ENCODE results near the gene IFNL2. TPM values are rescaled to one million over a fixed set of nuclear protein-coding genes. Genes with fewer than 3 reads are reported as not detected.
A peak's percentile ranks its signal among the peaks of the same experiment; 100 is the strongest.

Gene IFNL2
- total and polyA plus RNA-seq, 9 of the 15 experiments (the other 6 are each of a cell fraction or from before 2014, with no cell fraction given): not detected

GRCh38 chr19:39310558-39311311 is 42.5 kb downstream of the IFNL2 start (continued):
- TF ChIP-seq MTA1 (IDR thresholded peaks at IDR 0.05; ENCODE audit: borderline replicate concordance): 0 out of 2 replicates have a peak, but pooled peaks have one; percentile 46
- TF ChIP-seq FOS (IDR thresholded peaks at IDR 0.05; ENCODE audit: extremely low read depth, insufficient read length): peak; percentile 85
- peak; percentile 97 for TF ChIP-seq NFYB (IDR thresholded peaks at IDR 0.05; ENCODE audit: extremely low read depth, insufficient read length)
- no peak for TF ChIP-seq C11orf30 (IDR thresholded peaks at IDR 0.05; ENCODE audit: low read depth)
- peak; percentile 87 for TF ChIP-seq FOXM1 (IDR thresholded peaks at IDR 0.05; ENCODE audit: low read depth)
- TF ChIP-seq FOXM1 (CRISPR knock-in tag; IDR thresholded peaks at IDR 0.05; ENCODE audit: low read depth): 0 out of 2 replicates have a peak, but pooled peaks have one; percentile 54
- TF ChIP-seq ZNF584 (CRISPR knock-in tag; IDR thresholded peaks at IDR 0.05; ENCODE audit: low read depth): peak; percentile 43; the same call in 1 of the 2 replicates
- TF ChIP-seq LARP7 (IDR thresholded peaks at IDR 0.05): 0 out of 2 replicates have a peak, but pooled peaks have one; percentile 50
- no peak for TF ChIP-seq ILK (tag; IDR thresholded peaks at IDR 0.05; ENCODE audit: borderline replicate concordance, low read depth)
- peak; percentile 57; the same call in 1 of the 2 replicates for TF ChIP-seq SMARCA4 (IDR thresholded peaks at IDR 0.05)
- 0 out of 2 replicates have a peak, but pooled peaks have one; percentile 66 for TF ChIP-seq ZEB2 (IDR thresholded peaks at IDR 0.05)
- TF ChIP-seq TCF15 (CRISPR knock-in tag; IDR thresholded peaks at IDR 0.05): no peak
- TF ChIP-seq EWSR1 (IDR thresholded peaks at IDR 0.05; ENCODE audit: borderline replicate concordance, low read depth, partially characterized antibody): no peak
- TF ChIP-seq ID3 (CRISPR knock-in tag; IDR thresholded peaks at IDR 0.05): no peak
- TF ChIP-seq ID3 (tag; IDR thresholded peaks at IDR 0.05): 0 out of 2 replicates have a peak, but pooled peaks have one; percentile 9
- TF ChIP-seq NFRKB (IDR thresholded peaks at IDR 0.05; ENCODE audit: low read depth): peak; percentile 65
- TF ChIP-seq ZBTB11 (CRISPR knock-in tag; IDR thresholded peaks at IDR 0.05): 0 out of 6 replicates have a peak, but pooled peaks of 1 of the 3 experiments have one; percentile 24
- TF ChIP-seq CBFA2T3 (IDR thresholded peaks at IDR 0.05): 0 out of 2 replicates have a peak, but pooled peaks have one; percentile 20
- 0 out of 2 replicates have a peak, but pooled peaks have one; percentile 42 for TF ChIP-seq DNMT1 (IDR thresholded peaks at IDR 0.05)
- peak; percentile 68; the same call in 1 of the 2 replicates for TF ChIP-seq HBP1 (CRISPR knock-in tag; IDR thresholded peaks at IDR 0.05)
- 0 out of 2 replicates have a peak, but pooled peaks have one; percentile 27 for TF ChIP-seq ATF7 (IDR thresholded peaks at IDR 0.05)
- TF ChIP-seq ATF4 (CRISPR knock-in tag; IDR thresholded peaks at IDR 0.05): no peak

All from K562 (cell line).